Stimulated activated CD4-positive, alpha-beta T cell treated with anti-CD3 and anti-CD28 coated beads, Interleukin-12 subunit alpha, Interleukin-12 subunit beta, amount 100 ng/mL, for 48 hours (primary cell): Measurements from ENCODE around the gene OR56A4.
"Not testable (repeated sequence)": the region's sequence is repeated elsewhere in the genome, so short reads cannot be mapped to it uniquely, and the experiment has no call there.

Source experiments
- DNase-seq, 3 donors: peaks; one replicate each; pipeline ENCODE4 v3.0.0-alpha.2; 2020; ENCODE audit warnings: low read depth in 2 of 3, low spot score in 1 of 3

Gene OR56A4

DNA sequence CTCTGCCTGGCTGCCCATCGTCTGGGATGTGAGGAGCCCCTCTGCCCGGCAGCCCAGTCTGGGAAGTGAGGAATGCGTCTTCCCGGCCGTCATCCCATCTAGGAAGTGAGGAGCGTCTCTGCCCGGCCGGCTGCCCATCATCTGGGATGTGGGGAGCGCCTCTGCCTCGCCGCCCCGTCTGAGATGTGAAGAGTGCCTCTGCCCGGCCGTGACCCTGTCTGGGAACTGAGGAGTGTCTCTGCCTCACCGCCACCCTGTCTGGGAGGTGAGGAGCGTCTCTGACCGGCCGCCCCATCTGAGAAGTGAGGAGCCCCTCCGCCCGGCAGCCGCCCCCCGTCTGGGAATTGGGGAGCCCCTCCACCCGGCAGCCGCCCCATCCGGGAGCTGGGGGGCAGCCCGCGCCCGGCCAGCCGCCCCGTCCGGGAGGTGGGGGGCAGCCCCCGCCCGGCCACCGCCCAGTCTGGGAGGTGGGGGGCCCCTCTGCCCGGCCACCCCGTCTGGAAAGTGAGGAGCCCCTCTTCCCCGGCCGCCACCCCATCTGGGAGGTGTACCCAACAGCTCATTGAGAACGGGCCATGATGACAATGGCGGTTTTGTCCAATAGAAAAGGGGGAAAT is 45.9 kb downstream of the OR56A4 start:
- DNase-seq = not testable (repeated sequence)

GRCh38 chr11:5955586-5955985 is 51.2 kb downstream of the OR56A4 start:
- no peak for DNase-seq
